ENCODE data around the gene AMDHD2.
A peak's percentile ranks its signal among the peaks of the same experiment; 100 is the strongest.
"Not testable (repeated sequence)": the region's sequence is repeated elsewhere in the genome, so short reads cannot be mapped to it uniquely, and the experiment has no call there.

AMDHD2 gene

GRCh38 chr16:2557150-2557549 lies 37.0 kb downstream of the AMDHD2 start:
- DNase-seq; H3K4me1 ChIP-seq; H3K27me3 ChIP-seq; H3K27ac ChIP-seq; intact Hi-C loops (cut with DNase I; ENCODE audit: low total_unique reads); H3K9me3 ChIP-seq; H3K4me3 ChIP-seq; H3K36me3 ChIP-seq: not testable (repeated sequence)

GRCh38 chr16:2560131-2560797 lies 40.1 kb downstream of the AMDHD2 start:
- H3K36me3 ChIP-seq; H3K4me3 ChIP-seq; H3K27me3 ChIP-seq; intact Hi-C loops (cut with DNase I; ENCODE audit: low total_unique reads); H3K27ac ChIP-seq; H3K4me1 ChIP-seq; H3K9me3 ChIP-seq; DNase-seq: not testable (repeated sequence)

- H3K9me3 ChIP-seq; H3K4me1 ChIP-seq; intact Hi-C loops (cut with DNase I; ENCODE audit: low total_unique reads); H3K4me3 ChIP-seq; H3K36me3 ChIP-seq; H3K27ac ChIP-seq; H3K27me3 ChIP-seq: not testable (repeated sequence)
- DNase-seq = peak in 1 of 2 donors; percentile 53
- peak in 1 of 2 experiments; percentile 37 for TF ChIP-seq CTCF (IDR thresholded peaks at IDR 0.05)
Measured at GRCh38 chr16:2560798-2561133, 40.6 kb downstream of the AMDHD2 start.

GRCh38 chr16:2567506-2567905 lies 47.3 kb downstream of the AMDHD2 start:
- H3K36me3 ChIP-seq; intact Hi-C loops (cut with DNase I; ENCODE audit: low total_unique reads); DNase-seq; H3K9me3 ChIP-seq; H3K27me3 ChIP-seq; H3K4me1 ChIP-seq; H3K4me3 ChIP-seq; H3K27ac ChIP-seq: not testable (repeated sequence)

GRCh38 chr16:2568573-2568972 lies 48.4 kb downstream of the AMDHD2 start:
- H3K27me3 ChIP-seq; H3K4me3 ChIP-seq; DNase-seq; H3K4me1 ChIP-seq; H3K36me3 ChIP-seq; intact Hi-C loops (cut with DNase I; ENCODE audit: low total_unique reads); H3K27ac ChIP-seq; H3K9me3 ChIP-seq: not testable (repeated sequence)

- H3K36me3 ChIP-seq; intact Hi-C loops (cut with DNase I; ENCODE audit: low total_unique reads): not testable (repeated sequence)
Measured at GRCh38 chr16:2572704-2573103, 52.5 kb downstream of the AMDHD2 start.

GRCh38 chr16:2575839-2576238 lies 55.7 kb downstream of the AMDHD2 start:
- H3K27ac ChIP-seq; DNase-seq; H3K9me3 ChIP-seq; H3K36me3 ChIP-seq; H3K4me3 ChIP-seq; H3K27me3 ChIP-seq; H3K4me1 ChIP-seq; intact Hi-C loops (cut with DNase I; ENCODE audit: low total_unique reads): not testable (repeated sequence)

More at GRCh38 chr16:2572704-2573103, 52.5 kb downstream of the AMDHD2 start:
- H3K27me3 ChIP-seq, H3K27ac ChIP-seq, DNase-seq, H3K9me3 ChIP-seq, H3K4me3 ChIP-seq, H3K4me1 ChIP-seq: not testable (repeated sequence)

- H3K9me3 ChIP-seq; H3K27ac ChIP-seq; H3K27me3 ChIP-seq; H3K4me3 ChIP-seq; DNase-seq; intact Hi-C loops (cut with DNase I; ENCODE audit: low total_unique reads); H3K36me3 ChIP-seq; H3K4me1 ChIP-seq: not testable (repeated sequence)
Measured at GRCh38 chr16:2577044-2577443, 56.9 kb downstream of the AMDHD2 start.

GRCh38 chr16:2578905-2579304 lies 58.7 kb downstream of the AMDHD2 start:
- H3K4me3 ChIP-seq; H3K36me3 ChIP-seq; DNase-seq; H3K9me3 ChIP-seq; H3K4me1 ChIP-seq; H3K27ac ChIP-seq; H3K27me3 ChIP-seq; intact Hi-C loops (cut with DNase I; ENCODE audit: low total_unique reads): not testable (repeated sequence)

GRCh38 chr16:2580143-2580542 lies 60.0 kb downstream of the AMDHD2 start:
- intact Hi-C loops (cut with DNase I; ENCODE audit: low total_unique reads); DNase-seq; H3K4me3 ChIP-seq; H3K4me1 ChIP-seq; H3K27ac ChIP-seq; H3K36me3 ChIP-seq; H3K9me3 ChIP-seq; H3K27me3 ChIP-seq: not testable (repeated sequence)

GRCh38 chr16:2580818-2581217 lies 60.6 kb downstream of the AMDHD2 start:
- H3K4me3 ChIP-seq; H3K27ac ChIP-seq; H3K27me3 ChIP-seq; intact Hi-C loops (cut with DNase I; ENCODE audit: low total_unique reads); DNase-seq; H3K9me3 ChIP-seq; H3K4me1 ChIP-seq: not testable (repeated sequence)
- H3K36me3 ChIP-seq = peaks cover 5 to 13% (median 10%) of the 10 kb centered on the region in 3 donors
